GM18502 (cell line): Measurements from ENCODE around the gene GDF2.

Source experiments
- ATAC-seq: cut with Tn5 transposase; IDR thresholded peaks from one replicate; pipeline ENCODE4 v1.9.1; 2021; ENCODE audit warnings: mild to moderate bottlenecking; ENCODE audit not compliant: unreplicated experiment, poor library complexity

GDF2 gene

GRCh38 chr10:47348661-47349470, 26.6 kb downstream of the GDF2 start:
- no peak for ATAC-seq

- ATAC-seq, result no peak
These were observed 27.3 kb downstream of the GDF2 start for GRCh38 chr10:47349516-47349915.

- no peak for ATAC-seq
These were observed 27.7 kb downstream of the GDF2 start for GRCh38 chr10:47349941-47350371.

- no peak for ATAC-seq
These were observed 28.7 kb downstream of the GDF2 start for GRCh38 chr10:47350671-47351640.

- no peak for ATAC-seq
These were observed 29.9 kb downstream of the GDF2 start for GRCh38 chr10:47351899-47352815.

GRCh38 chr10:47353351-47353750, 31.1 kb downstream of the GDF2 start:
- no peak for ATAC-seq

- ATAC-seq, result no peak
These were observed 31.9 kb downstream of the GDF2 start for GRCh38 chr10:47354165-47354564.

- ATAC-seq, result no peak
These were observed 32.6 kb downstream of the GDF2 start for GRCh38 chr10:47354900-47355299.

- no peak for ATAC-seq
These were observed 34.5 kb downstream of the GDF2 start for GRCh38 chr10:47356708-47357107.

GRCh38 chr10:47357131-47357582, 34.9 kb downstream of the GDF2 start:
- no peak for ATAC-seq

GRCh38 chr10:47357911-47358310, 35.7 kb downstream of the GDF2 start:
- ATAC-seq, result no peak

- no peak for ATAC-seq
These were observed 36.2 kb downstream of the GDF2 start for GRCh38 chr10:47358457-47358856.

GRCh38 chr10:47359101-47359500, 36.8 kb downstream of the GDF2 start:
- no peak for ATAC-seq

GRCh38 chr10:47359626-47360418, 37.6 kb downstream of the GDF2 start:
- ATAC-seq, result no peak

- no peak for ATAC-seq
These were observed 38.3 kb downstream of the GDF2 start for GRCh38 chr10:47360419-47361040.

GRCh38 chr10:47361293-47361692, 39.0 kb downstream of the GDF2 start:
- no peak for ATAC-seq

- ATAC-seq, result no peak
These were observed 39.9 kb downstream of the GDF2 start for GRCh38 chr10:47362199-47362598.

- no peak for ATAC-seq
These were observed 41.5 kb downstream of the GDF2 start for GRCh38 chr10:47363781-47364180.

GRCh38 chr10:47364366-47364765, 42.1 kb downstream of the GDF2 start:
- ATAC-seq, result no peak
